DOHH2 (cell line): ENCODE measurements around the gene FAM78A.

Source experiments
- H3F3A ChIP-seq: fragments of 200-600 bp; sonication (generic), shearing (Covaris generic); 2 replicates; pipeline ENCODE4 v1.6.0; 2016; ENCODE audit warnings: antibody characterized with exemption, mild to moderate bottlenecking; ENCODE audit not compliant: control insufficient read depth, insufficient read depth
- H3K27ac ChIP-seq: fragments of 200-600 bp; sonication (generic); 2 replicates; pipeline ENCODE4 v1.5.1; 2014; ENCODE audit warnings: low read depth, mild to moderate bottlenecking, low read length, moderate library complexity
- H3K27me3 ChIP-seq: fragments of 200-600 bp; sonication (generic); 2 replicates; pipeline ENCODE4 v1.6.1; 2014; ENCODE audit warnings: mild to moderate bottlenecking, low read length, mixed read lengths; ENCODE audit not compliant: control insufficient read depth
- H3K36me3 ChIP-seq: fragments of 200-600 bp; sonication (generic); 2 replicates; pipeline ENCODE4 v1.6.1; 2014; ENCODE audit warnings: mild to moderate bottlenecking, low read length, moderate library complexity, mixed read lengths; ENCODE audit not compliant: control insufficient read depth
- H3K4me1 ChIP-seq: fragments of 200-600 bp; sonication (generic); 2 replicates; pipeline ENCODE4 v1.6.1; 2014; ENCODE audit warnings: mild to moderate bottlenecking, low read length, mixed read lengths; ENCODE audit not compliant: control insufficient read depth
- H3K4me2 ChIP-seq: fragments of 200-600 bp; sonication (generic); 2 replicates; pipeline ENCODE4 v1.6.0; 2014; ENCODE audit warnings: mild to moderate bottlenecking, low read length, moderate library complexity
- H3K4me3 ChIP-seq: fragments of 200-600 bp; sonication (generic); 2 replicates; pipeline ENCODE4 v1.5.1; 2014; ENCODE audit warnings: mild to moderate bottlenecking, low read length, mixed read lengths
- H3K79me2 ChIP-seq: fragments of 200-600 bp; sonication (generic); 2 replicates; pipeline ENCODE4 v1.6.1; 2014; ENCODE audit warnings: mild to moderate bottlenecking, low read length, mixed read lengths; ENCODE audit not compliant: control insufficient read depth
- H3K9me2 ChIP-seq: fragments of 200-600 bp; sonication (generic); replicated peaks from 2 replicates; pipeline ENCODE4 v1.6.1; 2014; ENCODE audit warnings: mild to moderate bottlenecking, low read length, mixed read lengths; ENCODE audit not compliant: control insufficient read depth
- H3K9me3 ChIP-seq: fragments of 200-600 bp; sonication (generic); 2 replicates; pipeline ENCODE4 v1.6.1; 2014; ENCODE audit warnings: antibody characterized with exemption, low read length, mixed read lengths; ENCODE audit not compliant: control insufficient read depth, insufficient read depth
- H4K20me1 ChIP-seq: fragments of 200-600 bp; sonication (generic); 2 replicates; pipeline ENCODE4 v1.6.0; 2014; ENCODE audit warnings: low read depth, mild to moderate bottlenecking, antibody characterized with exemption, low read length, moderate library complexity; ENCODE audit not compliant: control insufficient read depth, insufficient read depth
- EZH2phosphoT487 ChIP-seq: fragments of 200-600 bp; sonication (generic); IDR thresholded peaks from 2 replicates; pipeline ENCODE4 v1.6.1; 2017; ENCODE audit warnings: borderline replicate concordance, mild to moderate bottlenecking, antibody characterized with exemption, low read length, moderate library complexity, mixed read lengths
- TF ChIP-seq, protein P1 (sequence below): fragments of 200-600 bp; sonication (generic); IDR thresholded peaks from one replicate; pipeline ENCODE4 v1.5.1; 2014; ENCODE audit warnings: antibody characterized with exemption, mild to moderate bottlenecking, low read depth, low read length; ENCODE audit not compliant: poor library complexity, severe bottlenecking

The FAM78A gene

GRCh38 chr9:131258186-131258585 lies 18.1 kb downstream of the FAM78A start:
- Histone ChIP-seq H3K27ac (peak overlapping the region; percentile 91; the same call in 1 of the 2 replicates), H3K4me3 (no peak overlapping the region), H3K4me1 (peaks cover 58% of the 10 kb centered on the region), H4K20me1 (no peaks in the 10 kb centered on the region), H3F3A (peaks cover 29% of the 10 kb centered on the region), H3K9me3 (no peaks in the 10 kb centered on the region), H3K27me3 (no peaks in the 10 kb centered on the region), H3K4me2 (no peak overlapping the region), H3K36me3 (peaks cover 45% of the 10 kb centered on the region), H3K79me2 (peaks cover 29% of the 10 kb centered on the region), H3K9me2 (no peaks in the 10 kb centered on the region)
- TF ChIP-seq EZH2phosphoT487 = no peak
- TF ChIP-seq, protein P1, sequence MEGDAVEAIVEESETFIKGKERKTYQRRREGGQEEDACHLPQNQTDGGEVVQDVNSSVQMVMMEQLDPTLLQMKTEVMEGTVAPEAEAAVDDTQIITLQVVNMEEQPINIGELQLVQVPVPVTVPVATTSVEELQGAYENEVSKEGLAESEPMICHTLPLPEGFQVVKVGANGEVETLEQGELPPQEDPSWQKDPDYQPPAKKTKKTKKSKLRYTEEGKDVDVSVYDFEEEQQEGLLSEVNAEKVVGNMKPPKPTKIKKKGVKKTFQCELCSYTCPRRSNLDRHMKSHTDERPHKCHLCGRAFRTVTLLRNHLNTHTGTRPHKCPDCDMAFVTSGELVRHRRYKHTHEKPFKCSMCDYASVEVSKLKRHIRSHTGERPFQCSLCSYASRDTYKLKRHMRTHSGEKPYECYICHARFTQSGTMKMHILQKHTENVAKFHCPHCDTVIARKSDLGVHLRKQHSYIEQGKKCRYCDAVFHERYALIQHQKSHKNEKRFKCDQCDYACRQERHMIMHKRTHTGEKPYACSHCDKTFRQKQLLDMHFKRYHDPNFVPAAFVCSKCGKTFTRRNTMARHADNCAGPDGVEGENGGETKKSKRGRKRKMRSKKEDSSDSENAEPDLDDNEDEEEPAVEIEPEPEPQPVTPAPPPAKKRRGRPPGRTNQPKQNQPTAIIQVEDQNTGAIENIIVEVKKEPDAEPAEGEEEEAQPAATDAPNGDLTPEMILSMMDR = no peak

DNA sequence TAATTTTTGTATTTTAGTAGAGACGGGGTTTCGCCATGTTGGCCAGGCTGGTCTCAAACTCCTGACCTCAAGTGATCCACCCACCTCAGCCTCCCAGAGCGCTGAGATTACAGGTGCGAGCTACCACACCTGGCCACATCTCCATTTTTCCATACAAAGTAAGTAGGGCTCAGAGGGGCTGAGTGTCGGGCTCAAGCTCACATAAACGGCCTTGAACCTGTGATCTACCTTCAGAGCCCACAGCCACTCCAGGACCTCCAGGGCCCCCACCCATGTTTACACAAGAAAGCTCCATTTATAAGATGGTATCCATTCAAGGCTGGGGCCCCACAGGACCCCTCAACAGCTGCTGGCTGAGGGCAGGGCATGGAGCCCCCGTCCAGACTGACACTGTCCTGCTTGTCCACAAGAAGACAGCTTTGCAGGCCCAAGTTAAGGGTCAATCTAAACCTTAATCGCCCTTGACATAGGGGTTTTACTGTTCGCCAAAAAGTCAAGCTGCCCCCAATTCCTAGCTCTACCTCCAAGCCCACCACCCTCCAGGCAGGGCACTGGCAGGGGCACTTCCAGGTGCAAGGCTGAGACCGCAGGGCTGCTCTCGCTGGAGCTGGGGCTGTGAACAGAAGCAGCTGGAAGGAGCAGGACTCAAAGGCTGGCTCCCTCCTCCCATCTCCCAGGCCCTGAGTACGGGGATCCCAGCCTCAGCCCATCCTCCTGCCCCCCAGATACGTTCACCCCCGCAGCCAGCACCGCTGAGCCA lies 18.9 kb downstream of the FAM78A start:
- H3K79me2 ChIP-seq = peaks cover 27% of the 10 kb centered on the region
- TF ChIP-seq, protein P1 = no peak
- no peak for TF ChIP-seq EZH2phosphoT487
- peak overlapping the region; percentile 91 for H3K27ac ChIP-seq
- peaks cover 58% of the 10 kb centered on the region for H3K4me1 ChIP-seq
- peaks cover 25% of the 10 kb centered on the region for H3F3A ChIP-seq
- no peaks in the 10 kb centered on the region for H4K20me1 ChIP-seq
- H3K4me3 ChIP-seq = no peak overlapping the region
- H3K27me3 ChIP-seq = no peaks in the 10 kb centered on the region
- peaks cover 41% of the 10 kb centered on the region for H3K36me3 ChIP-seq
- peak overlapping the region; percentile 83; the same call in 1 of the 2 replicates for H3K4me2 ChIP-seq
- H3K9me3 ChIP-seq = no peaks in the 10 kb centered on the region
- H3K9me2 ChIP-seq = no peaks in the 10 kb centered on the region

DNA sequence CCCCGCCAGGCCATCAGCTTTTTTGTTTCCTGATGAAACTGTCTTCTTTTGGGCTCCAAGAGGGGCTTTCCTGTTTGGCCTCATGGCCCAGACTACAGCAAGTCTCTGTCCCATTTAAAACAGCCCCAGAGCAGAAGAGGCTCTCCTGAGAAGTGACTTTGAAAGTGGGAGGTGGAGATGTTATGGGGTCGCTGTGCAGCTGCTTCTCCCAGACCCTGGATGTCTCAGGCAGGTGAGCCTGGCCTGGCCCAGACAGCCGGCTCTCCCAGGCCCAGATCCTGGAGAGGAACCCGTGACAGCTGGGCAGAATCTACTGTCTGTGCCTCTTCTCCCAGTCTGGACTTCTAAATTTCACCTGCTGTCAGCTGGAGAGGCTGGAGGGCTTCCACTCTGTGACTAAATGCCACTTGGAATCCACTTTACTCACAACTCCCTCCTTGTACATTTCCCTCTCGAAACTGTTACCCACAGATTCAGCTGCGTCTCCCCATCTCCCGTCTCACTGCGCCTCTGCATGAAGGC lies 20.6 kb downstream of the FAM78A start:
- peaks cover 12% of the 10 kb centered on the region for H3K79me2 ChIP-seq
- H3F3A ChIP-seq = peaks cover 25% of the 10 kb centered on the region
- H3K4me2 ChIP-seq = peak overlapping the region; percentile 83

More for the DNA sequence above, 20.6 kb downstream of the FAM78A start:
- TF ChIP-seq EZH2phosphoT487 = no peak
- TF ChIP-seq, protein P1 = no peak
- Histone ChIP-seq H3K4me1 (peaks cover 62% of the 10 kb centered on the region), H3K4me3 (peak overlapping the region; percentile 66), H3K36me3 (peaks cover 26% of the 10 kb centered on the region), H3K9me2 (no peaks in the 10 kb centered on the region), H3K27ac (peak overlapping the region; percentile 91), H3K27me3 (no peaks in the 10 kb centered on the region), H4K20me1 (no peaks in the 10 kb centered on the region), H3K9me3 (no peaks in the 10 kb centered on the region)
